Measurements from ENCODE around the gene LYPD3.
A peak's percentile ranks its signal among the peaks of the same experiment; 100 is the strongest.

The LYPD3 gene

DNA sequence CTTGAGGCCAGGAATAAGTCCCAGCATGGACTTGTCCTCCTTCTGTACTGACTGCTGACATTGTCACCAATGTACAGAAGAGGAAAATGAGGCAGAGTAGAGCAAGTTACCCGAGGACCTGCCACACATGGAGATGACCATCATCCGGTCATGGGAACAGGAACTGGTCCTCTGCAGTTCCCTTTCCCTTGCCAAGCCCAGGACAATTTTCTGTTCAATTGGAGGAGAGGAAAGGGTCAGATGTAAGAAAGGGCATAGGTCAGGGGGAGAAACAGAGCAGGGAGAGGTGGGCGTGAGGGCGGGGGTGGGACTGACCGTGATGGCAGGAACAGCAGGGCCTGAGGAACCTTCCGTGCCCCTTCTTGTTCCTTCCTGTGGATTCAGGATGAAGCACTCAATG, 20.5 kb upstream of the LYPD3 start:
- DNase-seq (ENCODE audit: low read depth) = no peak

DNA sequence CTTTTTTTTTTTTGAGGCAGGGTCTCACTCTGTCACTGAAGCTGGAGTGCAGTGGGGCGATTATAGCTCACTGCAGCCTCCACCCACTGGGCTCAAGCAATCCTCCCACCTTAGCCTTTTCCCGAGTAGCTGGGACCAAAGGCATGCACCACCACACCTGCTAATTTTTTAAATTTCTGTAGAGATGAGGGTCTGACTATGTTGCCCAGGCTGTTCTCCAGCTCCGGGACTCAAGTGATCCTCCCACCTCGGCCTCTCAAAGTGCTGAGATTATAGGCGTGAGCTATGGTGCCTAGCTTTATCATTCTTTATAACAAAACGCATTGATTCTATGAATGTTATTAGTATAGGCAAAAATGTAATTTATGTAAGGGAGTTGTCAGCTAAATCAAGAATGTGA, 17.9 kb upstream of the LYPD3 start:
- DNase-seq (ENCODE audit: low read depth) = no peak

DNA sequence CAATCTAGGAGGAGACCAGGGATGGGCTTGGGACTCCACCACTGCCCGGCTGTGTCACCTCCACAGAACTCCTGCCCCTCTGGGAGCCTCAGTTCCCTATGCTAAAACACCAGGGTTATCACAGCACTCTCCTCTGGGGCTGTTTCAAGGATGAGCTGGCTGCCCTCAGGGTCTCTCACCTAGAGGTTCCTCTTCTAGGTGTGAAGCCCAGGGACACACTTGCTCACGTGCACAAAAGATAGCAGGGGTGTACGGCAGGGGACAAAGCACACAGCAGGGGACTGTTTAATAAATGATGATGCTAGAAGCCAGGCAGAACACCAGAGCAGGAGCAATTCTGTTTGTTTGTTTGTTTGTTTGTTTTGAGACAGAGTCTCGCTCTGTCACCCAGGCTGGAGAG, 16.8 kb upstream of the LYPD3 start:
- no peak for DNase-seq (ENCODE audit: low read depth)

DNA sequence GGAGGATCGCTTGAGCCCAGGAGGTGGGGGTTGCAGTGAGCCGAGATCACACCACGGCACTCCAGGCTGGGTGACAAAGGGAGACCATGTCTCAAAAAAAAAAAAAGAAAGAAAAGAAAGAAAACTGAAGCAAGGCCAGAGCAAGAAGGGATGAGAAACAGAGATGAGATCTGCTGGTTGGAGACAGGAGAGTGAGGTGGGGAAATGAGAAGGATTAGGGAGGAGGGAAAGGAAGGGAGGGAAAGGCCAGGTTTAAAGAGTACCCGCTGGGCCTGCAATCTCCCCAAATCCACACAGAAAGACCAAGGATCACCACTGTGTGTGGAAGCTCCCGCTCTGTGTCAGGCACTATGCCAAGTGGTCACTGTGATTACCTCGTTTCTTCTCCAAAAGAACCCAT, 16.3 kb upstream of the LYPD3 start:
- DNase-seq (ENCODE audit: low read depth) = no peak

DNA sequence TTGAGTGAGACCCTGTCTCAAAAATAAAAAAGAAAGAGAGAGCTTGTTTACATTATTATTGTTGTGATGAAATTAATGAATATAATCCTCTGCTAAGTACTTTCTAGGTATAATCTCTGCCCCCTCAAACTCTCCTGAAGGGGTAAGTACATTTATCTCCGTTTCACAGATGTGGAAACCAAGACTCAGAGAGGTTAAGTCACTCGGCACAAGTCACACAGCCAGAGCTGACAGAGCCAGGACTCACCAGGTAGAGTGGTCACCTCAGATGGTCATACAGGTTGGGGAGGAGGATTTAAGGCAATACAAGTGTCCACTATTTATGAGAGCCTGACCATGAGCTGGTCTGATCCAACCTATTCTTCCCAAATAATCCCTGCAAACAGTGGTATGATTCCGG, 15.2 kb upstream of the LYPD3 start:
- no peak for DNase-seq (ENCODE audit: low read depth)

DNA sequence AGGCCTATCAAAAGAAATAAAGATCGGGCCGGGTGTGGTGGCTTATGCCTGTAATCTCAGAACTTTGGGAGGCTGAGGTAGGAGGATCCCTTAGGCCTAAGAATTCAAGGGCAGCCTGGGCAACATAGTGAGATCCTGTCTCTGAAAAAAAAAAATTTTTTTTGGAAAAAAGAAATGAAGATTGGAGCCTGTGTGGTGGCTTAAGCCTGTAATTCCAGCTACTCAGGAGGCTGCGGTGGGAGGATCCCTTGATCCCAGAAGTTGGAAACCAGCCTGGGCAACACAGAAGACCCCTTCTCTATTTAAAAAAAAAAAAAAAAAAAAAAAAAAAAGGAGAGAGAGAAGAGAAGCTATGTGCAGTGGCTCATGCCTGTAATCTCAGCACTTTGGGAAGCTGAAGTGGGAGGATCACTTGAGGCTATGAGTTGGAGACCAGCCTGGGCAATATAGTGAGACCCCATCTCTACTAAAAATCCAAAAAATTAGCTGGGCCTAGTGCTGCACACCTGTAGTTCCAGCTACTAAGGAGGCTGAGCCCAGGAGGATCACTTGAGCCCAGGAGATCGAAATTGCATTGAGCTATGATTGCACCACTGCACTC, 14.7 kb upstream of the LYPD3 start:
- DNase-seq (ENCODE audit: low read depth) = no peak

DNA sequence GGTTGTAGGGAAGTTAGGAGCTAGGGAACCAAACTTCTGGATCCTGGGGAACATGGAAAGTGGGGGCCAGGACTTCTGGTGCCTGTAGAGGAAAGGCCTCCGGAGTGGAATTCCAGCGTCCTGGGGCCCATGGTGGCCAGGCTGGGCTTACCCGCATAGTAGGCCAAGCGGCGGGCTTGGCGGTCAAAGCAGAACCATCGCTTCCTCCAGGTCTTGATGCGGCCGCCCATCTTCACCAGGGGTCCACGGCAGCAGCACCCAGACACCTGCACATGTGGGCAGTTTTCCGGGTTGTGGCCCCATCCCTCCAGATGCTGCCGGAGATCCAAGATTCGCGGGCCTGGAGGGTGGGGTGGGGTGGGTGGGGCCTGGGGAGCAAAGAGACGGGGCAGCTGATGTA, 13.8 kb upstream of the LYPD3 start:
- no peak for DNase-seq (ENCODE audit: low read depth)

DNA sequence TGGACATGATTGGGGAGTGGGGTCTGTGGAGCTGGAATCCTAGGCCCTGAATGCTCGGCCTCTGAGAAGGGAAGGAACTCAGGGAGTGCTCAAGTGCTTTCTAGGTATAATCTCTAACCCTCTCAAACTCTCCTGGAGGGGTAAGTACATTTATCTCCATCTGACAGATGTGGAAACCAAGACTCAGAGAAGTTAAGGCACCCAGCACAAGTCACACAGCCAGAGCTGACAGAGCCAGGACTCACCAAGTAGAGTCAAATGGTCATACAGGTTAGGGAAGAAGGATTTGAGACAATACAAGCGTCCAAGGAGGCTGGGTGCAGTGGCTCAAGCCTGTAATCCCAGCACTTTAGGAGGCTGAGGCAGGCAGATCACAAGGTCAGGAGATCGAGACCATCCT, 12.9 kb upstream of the LYPD3 start:
- no peak for DNase-seq (ENCODE audit: low read depth)

DNA sequence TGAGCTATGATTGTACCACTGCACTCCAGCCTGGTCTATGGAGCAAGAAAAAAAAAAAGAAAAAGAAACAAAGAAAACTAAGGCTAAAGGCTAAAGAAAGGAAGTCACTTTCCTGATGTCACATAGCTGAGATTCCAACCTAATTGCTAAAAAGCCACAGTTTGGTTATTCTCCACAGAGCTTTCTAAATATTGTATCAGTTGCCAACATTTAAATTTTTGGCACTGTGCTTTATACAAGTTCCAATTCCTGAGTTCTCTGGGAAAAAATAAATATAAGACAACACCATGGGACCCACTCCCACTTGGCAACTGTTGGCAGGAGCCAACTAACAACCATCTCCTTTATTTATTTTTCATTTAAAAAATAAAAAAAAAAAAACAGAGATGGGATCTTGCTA, 11.2 kb upstream of the LYPD3 start:
- no peak for DNase-seq (ENCODE audit: low read depth)

DNA sequence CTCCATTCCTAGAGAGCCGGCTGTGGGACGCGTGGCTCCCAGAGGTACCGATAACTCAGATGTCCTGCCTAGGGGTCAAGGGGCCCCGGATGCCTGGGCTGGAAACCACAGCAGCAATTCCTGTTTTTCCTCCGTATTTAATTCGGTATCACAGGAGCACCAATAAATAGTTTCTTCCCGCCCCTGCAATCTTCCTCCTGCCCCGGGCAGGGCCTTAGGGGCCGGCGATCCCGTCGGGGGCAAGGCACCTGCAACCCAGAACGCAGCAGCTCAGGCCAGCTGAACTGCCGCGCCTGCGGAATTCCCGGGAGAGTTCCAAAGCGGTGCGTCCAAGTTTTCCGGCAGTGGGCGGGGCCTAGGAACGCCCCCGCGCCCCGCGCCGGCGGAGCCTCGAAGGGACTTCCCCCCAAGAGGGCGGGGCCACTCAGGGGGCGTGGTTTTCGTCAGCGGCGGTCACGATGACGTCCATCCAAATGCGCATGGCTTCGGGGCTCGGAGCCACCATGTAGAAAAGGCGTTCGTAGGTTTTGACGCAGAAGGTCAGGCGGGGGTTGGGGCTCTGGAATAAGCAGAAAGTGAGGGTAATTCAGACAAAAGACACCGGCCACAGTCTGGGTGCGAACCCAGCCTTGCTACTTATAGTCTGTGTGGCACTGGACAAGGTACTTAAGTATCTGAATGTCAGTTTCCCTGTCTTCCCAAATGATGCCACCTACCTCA, 9.7 kb upstream of the LYPD3 start:
- peak; percentile 91 for DNase-seq (ENCODE audit: low read depth)

DNA sequence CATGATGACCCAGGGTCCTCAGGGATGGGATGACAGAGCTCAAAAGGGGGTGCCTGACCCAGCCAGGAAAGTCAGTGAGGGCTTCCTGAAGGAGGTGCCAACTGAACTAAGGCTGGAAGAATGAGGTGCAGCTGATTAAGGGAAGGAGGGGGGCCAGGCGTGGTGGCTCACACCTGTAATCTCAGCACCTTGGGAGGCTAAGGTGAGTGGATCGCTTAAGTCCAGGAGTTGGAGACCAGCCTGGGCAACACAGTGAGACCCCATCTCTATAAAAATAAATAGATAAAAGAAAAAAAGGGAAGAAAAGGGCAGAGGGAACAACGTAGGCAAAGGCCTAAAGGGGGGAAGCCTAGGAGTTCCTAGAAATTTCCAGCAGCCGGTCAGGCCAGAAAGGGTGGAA, 9.1 kb upstream of the LYPD3 start:
- DNase-seq (ENCODE audit: low read depth) = no peak

DNA sequence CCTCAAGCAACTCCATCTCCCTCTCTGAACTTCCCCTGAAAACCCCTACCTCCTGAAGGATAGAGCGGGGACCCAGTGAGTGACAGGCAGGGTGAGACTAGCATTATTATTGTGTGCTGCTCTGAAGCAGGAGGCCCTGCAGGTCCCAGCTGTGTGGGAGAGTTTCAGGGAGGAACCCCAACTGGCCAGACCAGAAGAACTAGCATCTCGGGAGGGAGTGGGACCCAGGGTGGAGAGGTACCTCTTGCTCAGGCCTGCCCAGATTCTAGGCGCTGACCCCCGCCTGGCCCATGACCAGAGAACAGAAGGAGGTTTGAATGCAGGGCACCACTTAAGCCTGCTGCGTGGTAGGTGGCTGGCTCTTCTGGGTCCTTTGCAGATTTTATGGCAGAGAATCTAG, 5.7 kb upstream of the LYPD3 start:
- no peak for DNase-seq (ENCODE audit: low read depth)

DNA sequence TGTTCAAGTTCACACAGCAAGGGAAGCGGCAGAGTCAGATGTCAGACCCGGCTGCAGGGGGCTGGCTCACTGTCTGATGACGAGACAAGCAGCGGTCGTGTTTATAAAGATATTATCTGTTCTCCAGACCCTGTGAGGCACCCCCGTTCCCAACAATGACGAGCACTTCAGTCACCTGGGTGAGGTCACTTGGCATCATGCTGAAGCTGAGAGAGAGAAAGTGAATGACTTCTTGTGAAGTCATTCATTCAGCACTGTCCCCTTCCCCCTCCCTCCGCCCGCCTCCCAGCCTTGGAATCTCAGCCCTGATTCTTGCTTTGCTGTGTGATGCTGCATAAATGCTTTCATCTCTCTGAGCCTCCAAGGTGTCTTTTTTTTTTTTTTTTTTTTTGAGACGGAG, 4.9 kb upstream of the LYPD3 start:
- peak; percentile 32 for DNase-seq (ENCODE audit: low read depth)

DNA sequence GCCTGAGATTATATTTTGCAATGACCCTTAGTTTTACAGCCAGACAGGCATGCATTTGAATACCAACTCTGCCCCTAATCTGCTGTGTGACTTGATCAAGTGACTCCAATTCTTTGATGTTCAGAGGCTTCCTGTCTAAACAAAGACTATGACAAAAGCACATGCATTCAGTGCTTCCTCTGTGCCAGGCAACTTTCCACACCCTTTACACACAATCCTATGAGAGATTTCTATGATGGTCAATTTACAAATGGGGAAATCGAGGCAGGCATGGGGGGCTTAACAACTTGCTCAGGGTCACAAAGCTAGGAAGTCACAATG, 3.7 kb upstream of the LYPD3 start:
- no peak for DNase-seq (ENCODE audit: low read depth)

DNA sequence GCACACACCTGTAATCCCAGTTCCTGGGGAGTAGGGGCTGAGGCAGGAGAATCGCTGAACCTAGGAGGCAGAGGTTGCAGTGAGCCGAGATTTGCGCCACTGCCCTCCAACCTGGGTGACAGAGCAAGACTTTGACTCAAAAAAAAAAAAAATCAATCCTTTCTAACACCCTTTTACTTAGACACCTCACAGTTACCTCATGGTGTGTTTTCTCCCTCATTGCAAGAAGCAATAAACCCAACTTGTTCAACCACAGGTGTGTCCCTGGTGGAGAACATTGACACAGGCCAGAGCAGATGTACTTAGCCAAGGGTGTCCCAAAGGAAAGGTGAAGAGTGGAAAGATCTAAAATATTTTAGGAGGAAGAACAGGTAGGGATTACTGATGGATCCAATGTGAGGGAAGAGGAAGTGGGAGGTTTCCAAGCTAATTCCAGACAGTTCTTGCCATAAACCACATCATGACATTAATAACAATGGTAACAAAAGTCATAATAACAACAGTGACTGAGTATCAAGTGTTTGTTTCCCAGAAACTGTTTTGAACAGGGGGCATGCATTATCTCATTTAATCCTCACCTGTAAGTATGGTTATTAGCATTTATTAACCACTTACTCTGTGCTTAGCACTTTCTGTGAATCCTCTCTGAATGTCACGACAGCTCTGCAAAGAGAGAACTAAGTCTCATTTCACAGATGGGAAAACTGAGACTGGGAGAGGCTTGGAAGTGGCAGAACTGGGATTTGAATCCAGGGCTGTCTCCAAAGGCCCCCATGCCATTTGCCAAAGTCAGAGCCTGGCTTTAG, 3.1 kb upstream of the LYPD3 start:
- no peak for DNase-seq (ENCODE audit: low read depth)

DNA sequence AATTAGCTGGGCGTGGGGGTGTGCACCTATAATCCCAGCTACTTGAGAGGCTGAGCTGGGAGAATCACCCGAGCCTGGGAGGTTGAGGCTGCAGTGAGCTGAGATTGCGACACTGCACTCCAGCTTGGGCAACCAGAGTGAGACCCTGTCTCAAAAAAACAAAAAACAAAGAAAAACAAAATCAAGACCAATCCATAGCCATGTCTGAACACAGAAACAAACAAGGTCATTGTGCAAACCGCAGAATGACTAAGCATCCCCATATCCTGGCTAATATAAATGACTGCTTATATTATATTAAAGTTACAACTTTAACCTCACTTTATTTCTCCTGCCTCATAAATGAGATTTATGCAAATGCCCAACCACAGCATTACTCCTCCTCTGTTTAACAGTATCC, 2.3 kb upstream of the LYPD3 start:
- DNase-seq (ENCODE audit: low read depth) = no peak

DNA sequence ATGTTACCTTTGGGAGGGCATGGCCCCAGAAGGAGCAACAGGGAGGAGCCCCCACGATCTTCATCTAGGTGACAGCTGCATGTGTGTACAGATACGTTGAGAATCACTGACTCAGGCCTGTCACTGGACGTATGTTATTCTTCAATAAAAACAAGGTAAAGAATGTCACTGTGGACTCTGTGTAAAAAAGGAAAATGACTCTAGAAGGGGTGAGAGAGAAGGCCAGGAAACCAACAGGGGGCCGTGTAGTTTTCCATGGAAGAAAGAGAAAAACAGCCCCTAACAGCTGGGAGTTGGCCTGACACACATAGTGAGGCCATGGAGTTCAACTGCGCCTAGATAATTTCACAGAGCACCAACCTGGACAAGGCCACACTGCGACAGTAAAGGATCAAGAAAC, 1.9 kb upstream of the LYPD3 start:
- no peak for DNase-seq (ENCODE audit: low read depth)

DNA sequence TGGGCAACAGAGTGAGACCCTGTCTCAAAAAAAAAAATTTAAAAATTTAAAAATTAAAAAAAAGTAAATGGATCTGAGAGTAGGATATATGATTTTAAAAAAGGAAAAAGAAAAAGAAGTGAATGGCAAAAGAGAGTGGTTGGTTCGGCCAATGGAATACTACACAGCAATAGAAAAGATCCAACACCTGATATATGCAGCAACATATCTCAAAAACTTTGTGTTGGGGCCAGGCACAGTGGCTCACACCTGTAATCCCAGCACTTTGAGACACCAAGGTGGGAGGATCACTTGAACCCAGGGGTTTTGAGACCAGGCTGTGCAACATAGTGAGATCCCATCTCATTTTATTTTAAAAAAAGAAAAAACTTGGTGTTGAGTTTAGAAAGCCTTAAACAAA, 1.4 kb upstream of the LYPD3 start:
- no peak for DNase-seq (ENCODE audit: low read depth)

DNA sequence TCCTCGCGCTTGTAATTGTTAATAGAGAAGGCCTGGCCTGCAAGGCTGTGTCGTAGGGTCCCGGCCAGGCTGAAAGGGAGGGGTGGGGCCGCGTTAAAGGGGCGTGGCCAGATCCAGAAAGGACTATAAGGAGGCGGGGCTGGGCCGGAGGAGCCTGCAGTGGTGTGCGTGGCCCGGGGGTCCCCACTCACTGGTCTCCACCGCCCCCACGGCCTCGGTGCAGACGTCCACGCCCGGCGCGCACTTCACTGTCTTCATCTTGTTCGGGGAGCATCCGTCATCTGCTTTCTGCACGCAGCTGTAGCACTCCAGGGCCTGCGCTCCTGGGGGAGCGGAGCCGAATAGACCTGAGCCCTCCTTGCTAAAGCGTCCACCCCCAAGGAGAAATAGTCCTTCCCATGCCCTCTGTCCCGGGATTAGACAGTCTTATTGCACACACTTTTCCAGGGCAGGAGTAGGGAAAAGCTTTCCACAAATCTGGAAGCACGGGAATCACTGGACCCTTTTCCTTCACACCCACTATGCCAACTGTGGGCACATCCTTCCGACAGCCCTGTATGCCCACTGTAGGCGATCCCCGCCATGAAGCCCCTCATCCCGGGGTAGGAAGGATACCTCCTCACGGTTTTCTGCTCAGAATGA, 1.2 kb downstream of the LYPD3 start:
- no peak for DNase-seq (ENCODE audit: low read depth)

DNA sequence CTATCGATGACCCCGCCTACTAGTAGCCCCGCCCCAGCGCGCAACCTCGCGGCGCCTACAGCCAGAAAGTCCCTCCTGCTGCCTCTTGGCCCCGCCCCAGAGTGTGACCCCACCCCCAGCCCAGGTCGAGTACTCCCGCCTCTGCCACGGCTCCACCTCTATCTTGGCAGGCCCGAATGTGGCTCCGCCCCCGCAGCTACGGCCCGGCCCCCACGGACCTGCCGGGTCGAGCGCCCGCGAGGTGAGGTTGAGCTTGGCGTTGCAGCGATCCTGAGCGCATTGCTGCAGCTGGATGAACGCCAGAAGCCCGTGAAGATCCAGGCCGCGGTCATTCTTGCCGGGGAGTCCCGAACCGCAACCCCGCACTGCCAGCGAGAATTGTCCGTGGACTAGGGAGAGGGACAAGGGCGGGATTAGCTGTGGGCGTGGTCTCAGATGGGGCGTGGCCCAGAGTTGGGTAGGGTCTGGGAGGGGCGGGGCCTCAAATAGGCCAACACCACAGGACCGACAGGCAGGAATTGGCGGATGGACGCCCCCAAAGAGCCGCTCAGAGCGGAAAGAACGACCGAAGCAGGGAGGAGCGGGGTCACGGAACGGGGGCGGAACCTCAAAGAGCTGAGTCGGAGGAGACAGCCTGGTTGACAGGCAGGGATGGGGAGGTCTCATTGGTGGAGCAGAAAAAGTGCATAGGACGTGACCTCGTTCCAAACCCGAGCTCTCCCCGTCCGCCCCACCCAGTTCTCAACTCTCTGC, 1.9 kb downstream of the LYPD3 start:
- peak; percentile 99 for DNase-seq (ENCODE audit: low read depth)

DNA sequence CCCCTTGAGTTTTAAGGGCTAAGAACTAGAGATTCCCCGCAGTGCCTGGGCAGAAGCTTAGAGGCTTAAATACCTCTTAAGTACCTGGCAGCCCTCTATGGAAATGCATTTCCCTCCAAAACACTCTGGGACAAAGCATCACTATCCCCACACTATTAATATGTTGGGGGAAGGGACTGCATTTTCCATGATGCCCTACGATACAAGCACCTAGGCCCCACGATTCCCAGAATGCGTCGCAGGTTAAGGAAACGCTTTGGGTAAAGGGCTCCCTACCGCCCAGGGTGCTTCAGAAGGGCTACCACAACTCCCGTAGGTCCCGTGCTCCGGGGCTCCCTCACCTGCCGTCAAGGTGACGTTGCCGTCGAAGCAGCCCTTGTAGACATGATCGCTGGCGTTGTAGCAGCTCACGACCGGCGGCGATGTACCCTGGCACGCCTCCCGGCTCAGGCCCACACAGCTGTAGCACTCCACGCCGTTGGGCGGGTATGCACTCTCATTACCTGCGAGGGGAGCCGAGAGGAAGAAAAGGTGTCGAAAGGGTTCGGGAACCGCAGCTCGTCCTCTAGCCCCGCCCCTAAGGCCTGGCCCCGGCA, 2.5 kb downstream of the LYPD3 start:
- no peak for DNase-seq (ENCODE audit: low read depth)

DNA sequence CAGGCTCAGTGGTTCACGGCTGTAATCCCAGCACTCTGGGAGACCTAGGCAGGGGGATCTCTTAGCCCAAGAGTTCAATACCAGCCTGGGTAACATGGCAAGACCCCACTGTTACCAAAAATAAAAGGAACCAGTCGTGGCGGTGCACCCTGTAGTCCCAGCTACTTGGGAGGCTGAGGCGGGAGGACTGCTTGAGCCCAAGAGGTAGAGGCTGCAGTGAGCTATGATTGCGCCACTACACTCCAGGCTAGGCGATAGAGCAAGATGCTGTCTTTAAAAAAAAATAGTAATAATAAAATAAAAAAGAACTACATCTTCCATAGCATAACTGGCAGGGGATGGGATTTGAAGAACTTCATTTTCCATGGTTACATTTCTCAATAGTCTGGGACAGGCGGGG, 3.0 kb downstream of the LYPD3 start:
- no peak for DNase-seq (ENCODE audit: low read depth)
